Right lobe of liver (tissue), 4 donors: ENCODE results near the gene RTN4IP1.

Experiments used
- POLR2A ChIP-seq: fragments of 450-650 bp; IDR thresholded peaks from one replicate; pipeline ENCODE4 v1.6.1; 2017; ENCODE audit warnings: antibody characterized with exemption, mild to moderate bottlenecking
- TF ChIP-seq, protein P1 (sequence below), 4 donors: fragments of 200-600 bp in 3 of 4; fragments of 450-650 bp in 1 of 4; IDR thresholded peaks; one replicate each; pipeline versions ENCODE4 v1.5.1 to v1.8.0; 2016 to 2022; ENCODE audit warnings: antibody characterized with exemption in 4 of 4, mild to moderate bottlenecking in 2 of 4
- donor health status: DM: no; HTN: no; CAD: no.
- donor health status: DM: no; HTN: no; CAD: no.
- donor health status: DM: no; HTN: yes; CAD: no.

DNA sequence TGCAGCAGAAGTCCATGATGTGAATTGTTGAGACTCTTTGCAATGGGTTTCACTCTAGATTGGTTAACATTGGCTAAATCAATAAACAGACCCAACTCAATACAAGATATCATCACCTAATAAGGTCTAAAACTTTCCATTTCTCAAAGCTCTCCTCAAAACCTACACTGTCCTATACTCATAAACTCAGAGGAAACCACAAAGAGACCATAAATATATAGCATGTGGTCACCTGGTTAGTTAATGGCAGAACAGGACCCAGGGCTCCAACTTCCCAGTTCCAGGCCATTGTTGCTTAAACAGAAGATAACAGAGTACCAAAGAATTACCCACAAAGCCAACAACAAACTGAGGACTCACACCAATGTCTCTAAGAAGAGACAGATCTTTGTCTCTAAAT lies 12.0 kb downstream of the RTN4IP1 start:
- no peak for TF ChIP-seq POLR2A
- TF ChIP-seq, protein P1, sequence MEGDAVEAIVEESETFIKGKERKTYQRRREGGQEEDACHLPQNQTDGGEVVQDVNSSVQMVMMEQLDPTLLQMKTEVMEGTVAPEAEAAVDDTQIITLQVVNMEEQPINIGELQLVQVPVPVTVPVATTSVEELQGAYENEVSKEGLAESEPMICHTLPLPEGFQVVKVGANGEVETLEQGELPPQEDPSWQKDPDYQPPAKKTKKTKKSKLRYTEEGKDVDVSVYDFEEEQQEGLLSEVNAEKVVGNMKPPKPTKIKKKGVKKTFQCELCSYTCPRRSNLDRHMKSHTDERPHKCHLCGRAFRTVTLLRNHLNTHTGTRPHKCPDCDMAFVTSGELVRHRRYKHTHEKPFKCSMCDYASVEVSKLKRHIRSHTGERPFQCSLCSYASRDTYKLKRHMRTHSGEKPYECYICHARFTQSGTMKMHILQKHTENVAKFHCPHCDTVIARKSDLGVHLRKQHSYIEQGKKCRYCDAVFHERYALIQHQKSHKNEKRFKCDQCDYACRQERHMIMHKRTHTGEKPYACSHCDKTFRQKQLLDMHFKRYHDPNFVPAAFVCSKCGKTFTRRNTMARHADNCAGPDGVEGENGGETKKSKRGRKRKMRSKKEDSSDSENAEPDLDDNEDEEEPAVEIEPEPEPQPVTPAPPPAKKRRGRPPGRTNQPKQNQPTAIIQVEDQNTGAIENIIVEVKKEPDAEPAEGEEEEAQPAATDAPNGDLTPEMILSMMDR (IDR thresholded peaks at IDR 0.05): no peak
